ENCODE data around the gene B3GAT1. TPM values are rescaled to one million over a fixed set of nuclear protein-coding genes. Genes with fewer than 3 reads are reported as not detected.

B3GAT1 gene
- total RNA-seq, 4 donors from 2014 or later = 0.26 to 0.93 (median 0.36) TPM

DNA sequence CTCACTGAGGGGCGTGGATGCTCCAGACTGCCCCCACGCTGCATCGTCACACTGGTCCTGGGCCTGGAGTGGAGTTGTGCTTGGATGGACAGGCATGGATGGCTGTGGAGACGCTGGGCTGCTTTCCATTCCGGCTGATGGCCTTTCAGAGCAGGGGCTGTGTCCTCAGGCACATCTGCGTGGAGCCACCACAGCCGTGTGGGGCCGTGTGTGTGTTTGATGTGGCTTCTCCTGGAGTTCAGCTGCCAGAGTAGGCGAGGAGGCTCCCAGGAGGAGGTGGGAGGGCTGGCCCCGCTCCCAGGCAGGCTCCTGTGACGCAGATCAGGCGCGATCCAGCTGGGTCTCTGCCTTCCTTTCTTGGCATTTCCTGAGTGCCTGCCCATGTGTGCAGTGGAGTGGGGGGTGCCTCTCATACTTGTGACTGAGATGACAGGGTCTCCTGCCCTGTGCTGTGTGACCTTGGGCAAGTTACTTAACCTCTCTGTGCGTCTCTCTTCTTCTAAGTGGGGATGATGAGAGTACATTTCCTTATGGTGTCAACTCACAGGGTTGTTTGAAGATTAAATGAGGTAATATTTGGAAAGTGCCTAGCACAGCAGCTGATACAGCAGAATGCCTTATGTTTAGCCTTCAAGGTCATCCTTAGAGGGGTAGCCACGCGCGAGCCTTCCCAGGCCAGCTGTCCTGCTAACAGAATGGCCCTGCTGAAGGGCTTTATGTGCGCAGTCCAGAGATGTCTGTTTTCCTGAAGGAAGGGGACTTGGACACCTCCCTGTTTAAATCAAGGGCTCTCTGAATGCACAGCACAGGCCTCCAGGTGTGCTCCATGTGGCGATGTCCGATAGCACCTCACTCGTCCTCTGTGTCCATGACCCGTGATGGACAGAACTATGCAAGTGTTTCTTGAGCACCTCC lies 46.8 kb downstream of the B3GAT1 start:
- peak; percentile 12 to 44 for DNase-seq (ENCODE audit: low spot score in 2 of 2)
- Histone ChIP-seq H3K27me3 (no peaks in the 10 kb centered on the region), H3K36me3 (no peaks in the 10 kb centered on the region), H3K4me3 (no peak overlapping the region), H3K27ac (no peak overlapping the region), H3K9me3 (no peaks in the 10 kb centered on the region), H3K4me1 (no peaks in the 10 kb centered on the region)
- no peak for TF ChIP-seq EP300 (IDR thresholded peaks at IDR 0.05)
- TF ChIP-seq POLR2A (IDR thresholded peaks at IDR 0.05) = no peak
- TF ChIP-seq POLR2AphosphoS5 (IDR thresholded peaks at IDR 0.05) = no peak
- TF ChIP-seq, protein P1, sequence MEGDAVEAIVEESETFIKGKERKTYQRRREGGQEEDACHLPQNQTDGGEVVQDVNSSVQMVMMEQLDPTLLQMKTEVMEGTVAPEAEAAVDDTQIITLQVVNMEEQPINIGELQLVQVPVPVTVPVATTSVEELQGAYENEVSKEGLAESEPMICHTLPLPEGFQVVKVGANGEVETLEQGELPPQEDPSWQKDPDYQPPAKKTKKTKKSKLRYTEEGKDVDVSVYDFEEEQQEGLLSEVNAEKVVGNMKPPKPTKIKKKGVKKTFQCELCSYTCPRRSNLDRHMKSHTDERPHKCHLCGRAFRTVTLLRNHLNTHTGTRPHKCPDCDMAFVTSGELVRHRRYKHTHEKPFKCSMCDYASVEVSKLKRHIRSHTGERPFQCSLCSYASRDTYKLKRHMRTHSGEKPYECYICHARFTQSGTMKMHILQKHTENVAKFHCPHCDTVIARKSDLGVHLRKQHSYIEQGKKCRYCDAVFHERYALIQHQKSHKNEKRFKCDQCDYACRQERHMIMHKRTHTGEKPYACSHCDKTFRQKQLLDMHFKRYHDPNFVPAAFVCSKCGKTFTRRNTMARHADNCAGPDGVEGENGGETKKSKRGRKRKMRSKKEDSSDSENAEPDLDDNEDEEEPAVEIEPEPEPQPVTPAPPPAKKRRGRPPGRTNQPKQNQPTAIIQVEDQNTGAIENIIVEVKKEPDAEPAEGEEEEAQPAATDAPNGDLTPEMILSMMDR (IDR thresholded peaks at IDR 0.05) = no peak
- 87% methylated on average over 6 of the region's 22 CpGs for WGBS

- no peaks in the 10 kb centered on the region for H3K27me3 ChIP-seq
- no peaks in the 10 kb centered on the region for H3K36me3 ChIP-seq
- no peaks in the 10 kb centered on the region for H3K9me3 ChIP-seq
- TF ChIP-seq POLR2A (IDR thresholded peaks at IDR 0.05) = no peak
- no peak for TF ChIP-seq EP300 (IDR thresholded peaks at IDR 0.05)
- TF ChIP-seq, protein P1 (IDR thresholded peaks at IDR 0.05) = no peak
- no peak for TF ChIP-seq POLR2AphosphoS5 (IDR thresholded peaks at IDR 0.05)
- WGBS = 96% methylated on average over 4 of the region's 9 CpGs
- peak; percentile 44 to 75 for DNase-seq (ENCODE audit: low spot score in 2 of 2)
- no peaks in the 10 kb centered on the region for H3K4me1 ChIP-seq
- no peak overlapping the region for H3K4me3 ChIP-seq
- no peak overlapping the region for H3K27ac ChIP-seq
Observed at GRCh38 chr11:134364261-134364660, 47.8 kb downstream of the B3GAT1 start.

DNA sequence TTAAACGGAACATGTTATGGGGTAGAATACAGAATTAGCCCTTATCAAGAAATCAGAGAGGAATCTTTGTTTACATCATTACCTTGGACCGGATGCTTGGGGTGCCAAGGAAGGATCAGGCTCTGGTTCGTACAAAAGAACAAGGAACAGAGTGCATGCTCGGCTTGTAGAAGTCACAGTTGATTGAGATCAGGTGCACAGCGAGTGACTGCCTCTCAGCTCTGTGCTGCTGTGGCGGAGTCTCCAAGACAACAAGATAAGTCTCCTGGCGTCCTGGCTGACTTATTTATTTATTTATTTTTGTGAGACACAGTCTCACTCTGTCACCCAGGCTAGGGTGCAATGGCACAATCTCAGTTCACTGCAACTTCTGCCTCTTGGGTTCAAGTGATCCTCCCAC lies 48.5 kb downstream of the B3GAT1 start:
- H3K9me3 ChIP-seq = no peaks in the 10 kb centered on the region
- no peaks in the 10 kb centered on the region for H3K36me3 ChIP-seq
- TF ChIP-seq POLR2A (IDR thresholded peaks at IDR 0.05) (no peak), POLR2AphosphoS5 (IDR thresholded peaks at IDR 0.05) (no peak), EP300 (IDR thresholded peaks at IDR 0.05) (no peak)
- TF ChIP-seq, protein P1 (IDR thresholded peaks at IDR 0.05) = no peak
- no peak overlapping the region for H3K4me3 ChIP-seq
- no peaks in the 10 kb centered on the region for H3K27me3 ChIP-seq
- 81% methylated on average over 7 of the region's 7 CpGs for WGBS
- peak; percentile 13 to 43 for DNase-seq (ENCODE audit: low spot score in 2 of 2)
- no peaks in the 10 kb centered on the region for H3K4me1 ChIP-seq
- H3K27ac ChIP-seq = no peak overlapping the region

GRCh38 chr11:134363161-134363560 lies 48.9 kb downstream of the B3GAT1 start:
- WGBS = 92% methylated on average over 3 of the region's 9 CpGs
- peak; percentile 35 to 71 for DNase-seq (ENCODE audit: low spot score in 2 of 2)
- no peak for TF ChIP-seq POLR2AphosphoS5 (IDR thresholded peaks at IDR 0.05)
- no peak for TF ChIP-seq POLR2A (IDR thresholded peaks at IDR 0.05)
- TF ChIP-seq, protein P1 (IDR thresholded peaks at IDR 0.05) = no peak
- TF ChIP-seq EP300 (IDR thresholded peaks at IDR 0.05) = no peak
- Histone ChIP-seq H3K36me3 (no peaks in the 10 kb centered on the region), H3K4me3 (no peak overlapping the region), H3K4me1 (no peaks in the 10 kb centered on the region), H3K27me3 (no peaks in the 10 kb centered on the region), H3K27ac (no peak overlapping the region), H3K9me3 (no peaks in the 10 kb centered on the region)

GRCh38 chr11:134362192-134362901 lies 49.7 kb downstream of the B3GAT1 start:
- no peaks in the 10 kb centered on the region for H3K27me3 ChIP-seq
- H3K4me3 ChIP-seq = no peak overlapping the region
- H3K27ac ChIP-seq = no peak overlapping the region
- DNase-seq (ENCODE audit: low spot score in 2 of 2) = peak; percentile 43 to 71
- 87% methylated on average over 30 of the region's 32 CpGs for WGBS
- no peaks in the 10 kb centered on the region for H3K9me3 ChIP-seq
- TF ChIP-seq, protein P1 (IDR thresholded peaks at IDR 0.05) = no peak
- TF ChIP-seq EP300 (IDR thresholded peaks at IDR 0.05) (no peak), POLR2AphosphoS5 (IDR thresholded peaks at IDR 0.05) (no peak), POLR2A (IDR thresholded peaks at IDR 0.05) (no peak)
- no peaks in the 10 kb centered on the region for H3K4me1 ChIP-seq
- H3K36me3 ChIP-seq = no peaks in the 10 kb centered on the region
